Renal cortex interstitium (tissue), 11 donors: ENCODE data around the gene ZIC1. TPM values are rescaled to one million over a fixed set of nuclear protein-coding genes. Genes with fewer than 3 reads are reported as not detected.

Experiments
- DNase-seq, 11 donors: peaks; one replicate each; pipeline ENCODE4 v3.0.0-alpha.2; 2013; ENCODE audit warnings: low read depth in 9 of 11, low spot score in 4 of 11; ENCODE audit errors: extremely low read depth in 1 of 11
- polyA plus RNA-seq, 3 donors: library from polyadenylated mRNA; unstranded; fragments of 120-200 nt; gene quantifications; one replicate each; pipeline ENCODE4 v1.2.1, GENCODE V29; 2013; ENCODE audit not compliant: insufficient read length in 3 of 3

The ZIC1 gene
- polyA plus RNA-seq, 3 donors = 0.50 TPM; not detected in 2

GRCh38 chr3:147377412-147378367 is 31.5 kb upstream of the ZIC1 start:
- no peak for DNase-seq

DNA sequence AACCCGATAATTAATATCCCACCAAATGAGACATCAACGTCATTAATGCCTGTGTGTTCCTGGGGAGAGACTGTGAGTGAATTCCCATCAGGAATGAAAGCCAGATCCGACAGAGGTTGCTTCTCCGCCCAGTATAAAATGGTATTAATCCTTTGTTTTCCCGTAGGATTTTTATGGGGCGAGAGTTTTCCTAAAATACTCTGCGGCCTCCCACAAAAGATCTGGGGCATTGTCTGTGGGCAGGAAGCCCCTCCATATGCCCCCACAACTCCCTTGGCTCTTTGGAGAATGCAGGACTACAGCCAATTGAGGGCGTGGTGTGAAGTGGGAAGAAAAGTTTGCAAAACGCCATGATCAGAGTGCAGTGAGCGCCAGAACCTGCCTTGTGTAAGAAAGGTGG is 29.5 kb upstream of the ZIC1 start:
- DNase-seq = no peak

DNA sequence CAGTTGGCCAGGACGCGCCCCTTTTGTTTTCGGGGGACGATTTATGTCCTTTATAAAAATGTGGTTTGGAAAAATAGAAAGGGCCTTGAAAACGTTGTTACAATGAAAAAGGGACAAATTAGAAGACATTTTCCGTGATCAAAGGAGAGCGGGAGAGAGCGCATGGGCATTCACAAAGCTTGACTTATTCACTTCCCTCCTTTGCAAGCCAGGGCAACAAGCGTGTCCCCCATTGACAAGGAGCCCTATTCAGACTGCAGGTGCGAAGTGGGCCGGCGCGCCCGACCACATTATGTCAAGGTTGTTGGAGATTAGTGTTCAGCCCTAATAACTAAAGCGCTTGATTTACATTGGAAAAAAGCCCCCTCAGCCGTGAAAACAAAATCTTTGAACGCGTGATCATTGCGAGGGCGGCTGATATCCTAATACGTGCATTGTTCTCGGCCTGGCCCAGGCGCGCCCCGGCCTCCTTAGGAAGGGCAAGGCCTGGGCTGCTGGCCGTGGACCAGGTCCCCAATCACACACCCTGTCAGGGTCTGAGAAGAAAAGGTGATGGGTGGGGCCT is 28.7 kb upstream of the ZIC1 start:
- no peak for DNase-seq

DNA sequence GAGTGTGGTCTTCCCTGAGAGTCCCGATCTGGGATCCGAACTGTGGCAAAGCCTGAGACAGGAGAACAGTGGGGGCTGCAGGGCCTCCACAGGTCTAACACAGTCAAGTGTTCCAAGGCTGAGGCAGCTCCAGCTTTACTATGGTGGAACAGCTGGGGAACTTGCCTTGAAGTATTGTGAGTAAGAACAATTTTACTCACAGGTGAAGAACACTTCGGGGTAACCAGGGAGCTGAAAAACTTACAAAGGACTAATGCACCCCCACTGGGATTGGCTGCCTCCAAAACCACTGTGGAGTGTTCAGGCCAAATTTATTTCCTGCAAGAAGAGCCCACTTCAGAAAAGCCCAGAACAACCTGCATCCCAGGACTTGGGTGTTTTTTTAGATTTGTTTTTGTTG is 28.2 kb upstream of the ZIC1 start:
- no peak for DNase-seq

- no peak for DNase-seq
These were observed 27.6 kb upstream of the ZIC1 start for GRCh38 chr3:147381596-147381995.

DNA sequence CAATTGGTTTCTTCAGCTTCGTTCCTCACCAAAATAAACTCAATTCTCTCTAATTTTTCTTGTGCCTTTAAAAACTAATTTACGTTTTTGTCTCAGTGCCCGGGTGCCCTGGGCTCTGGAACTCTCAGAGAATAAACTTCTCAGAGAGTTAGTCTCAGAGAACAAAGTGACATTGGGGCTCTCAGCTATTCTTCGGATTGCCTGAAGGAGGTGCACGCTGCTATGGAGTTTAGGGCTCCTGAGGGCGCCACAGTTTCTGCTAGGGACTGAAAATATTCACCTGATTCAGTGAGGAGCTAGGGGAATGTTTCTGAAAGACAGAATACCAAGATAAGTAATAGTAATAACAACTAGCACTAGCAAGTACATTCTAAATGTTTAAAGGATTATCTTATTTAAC is 25.5 kb upstream of the ZIC1 start:
- no peak for DNase-seq

DNA sequence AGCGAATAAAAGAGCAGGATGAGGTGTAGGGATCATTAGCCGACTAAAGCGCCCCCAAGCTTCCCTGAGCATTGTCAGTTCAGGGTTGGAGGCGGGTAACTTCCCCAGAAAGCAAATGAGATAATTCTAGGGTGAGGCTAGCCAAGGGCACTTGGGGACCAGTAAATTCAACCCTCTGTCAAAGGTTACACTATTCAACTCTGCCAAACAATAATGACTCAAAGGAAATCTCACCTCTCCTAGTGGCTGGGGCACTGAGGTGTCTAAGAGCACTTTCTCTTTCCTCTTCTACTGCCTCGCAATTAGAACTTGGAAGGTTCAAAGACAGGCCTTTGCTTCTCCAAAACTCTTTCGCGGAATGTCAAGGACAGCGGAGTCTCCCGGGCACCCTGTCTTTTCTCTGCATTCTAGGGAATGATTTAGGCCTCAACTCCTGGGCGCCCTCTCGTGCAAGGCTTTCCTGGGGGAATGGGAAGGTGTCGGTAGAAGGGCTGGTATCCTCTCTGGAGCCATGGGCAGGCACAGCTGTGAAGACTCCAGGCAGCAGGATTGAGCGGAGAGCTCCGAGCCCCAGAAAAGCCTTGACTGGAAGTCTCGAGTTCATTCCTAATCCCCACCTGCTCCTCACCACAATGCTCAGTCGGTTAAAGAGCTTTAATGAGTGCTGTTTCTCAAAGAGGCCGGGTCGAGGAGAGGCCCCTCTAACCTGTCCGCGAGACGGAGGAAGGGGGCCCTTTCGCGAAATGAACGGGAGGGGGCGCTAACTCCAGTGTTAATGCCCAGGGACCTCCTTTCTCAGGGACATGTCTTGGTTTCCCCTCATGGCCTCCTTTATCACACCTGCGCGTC is 24.7 kb upstream of the ZIC1 start:
- no peak for DNase-seq

GRCh38 chr3:147385059-147386012 is 23.8 kb upstream of the ZIC1 start:
- no peak for DNase-seq

DNA sequence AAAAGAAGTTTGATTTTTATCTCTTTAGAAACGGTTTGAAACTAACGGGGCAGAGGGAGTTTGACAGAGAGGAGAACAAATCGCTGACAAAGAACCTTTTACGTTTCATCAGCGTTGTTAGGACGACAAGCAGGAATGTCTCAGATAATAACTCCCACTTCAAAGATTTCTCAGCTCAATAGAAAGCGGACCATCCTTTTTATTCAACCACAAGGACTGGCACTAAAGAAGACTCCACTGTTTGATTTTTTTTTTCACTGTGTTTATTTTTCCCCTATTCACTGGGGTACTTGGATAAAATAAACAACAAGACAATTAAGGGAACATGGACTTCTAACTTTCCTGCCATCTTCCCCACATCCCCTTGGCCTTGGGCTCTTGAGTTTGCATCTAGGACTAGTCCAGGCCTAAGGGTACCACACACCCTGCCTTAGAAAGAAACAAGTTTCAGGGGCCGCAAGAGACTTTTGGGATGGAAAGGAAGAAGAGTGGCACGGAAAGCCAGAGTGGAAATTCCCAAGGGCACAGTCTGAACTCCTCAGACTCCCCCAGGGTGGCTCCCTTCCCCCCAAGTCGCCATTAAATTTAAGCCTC is 21.8 kb upstream of the ZIC1 start:
- DNase-seq = no peak

GRCh38 chr3:147387885-147388699 is 21.1 kb upstream of the ZIC1 start:
- no peak for DNase-seq

DNA sequence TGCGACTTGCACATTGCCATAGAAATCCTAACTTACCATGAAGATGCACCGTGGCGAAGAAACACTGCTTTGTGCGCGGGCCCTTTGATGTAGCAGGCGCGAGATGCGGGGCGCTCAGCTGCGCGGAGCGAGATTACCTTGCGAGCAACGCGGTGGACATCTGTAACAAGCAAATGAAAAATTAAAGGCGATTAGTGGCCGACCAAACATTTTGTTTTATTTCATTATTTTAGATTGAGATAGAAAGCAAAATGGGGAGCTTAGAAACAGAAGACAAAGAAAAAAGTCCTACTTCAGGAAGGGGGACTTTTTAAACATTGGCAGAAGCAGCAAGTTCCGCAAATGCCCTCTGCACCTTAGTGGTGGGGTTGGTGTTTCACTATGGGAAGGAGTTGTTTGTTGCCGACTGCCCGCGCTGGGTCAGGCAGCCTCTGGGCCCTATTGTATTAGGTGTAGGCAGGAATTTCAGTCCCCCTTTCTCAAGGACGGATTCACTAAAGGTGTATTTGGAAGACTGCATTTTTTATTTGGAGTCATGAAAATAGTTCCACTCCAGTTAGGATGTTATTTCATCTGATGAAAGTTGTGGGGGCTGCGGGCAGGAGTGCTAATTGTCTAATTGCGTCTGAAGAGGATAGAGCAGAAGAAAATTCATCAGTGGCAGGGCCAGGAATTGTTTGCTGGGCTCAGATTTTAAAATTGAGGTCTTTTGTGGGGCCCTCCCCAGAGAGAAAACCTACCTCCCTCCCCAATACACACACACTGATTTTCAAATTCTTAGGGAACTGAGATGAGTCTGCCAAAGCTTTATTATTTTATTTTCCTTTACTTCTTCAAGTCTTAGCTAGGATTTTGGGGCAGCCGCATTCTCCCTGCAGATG is 20.2 kb upstream of the ZIC1 start:
- no peak for DNase-seq

- DNase-seq = no peak
These were observed 19.4 kb upstream of the ZIC1 start for GRCh38 chr3:147389717-147390116.

GRCh38 chr3:147390589-147391569 is 18.3 kb upstream of the ZIC1 start:
- DNase-seq = no peak

DNA sequence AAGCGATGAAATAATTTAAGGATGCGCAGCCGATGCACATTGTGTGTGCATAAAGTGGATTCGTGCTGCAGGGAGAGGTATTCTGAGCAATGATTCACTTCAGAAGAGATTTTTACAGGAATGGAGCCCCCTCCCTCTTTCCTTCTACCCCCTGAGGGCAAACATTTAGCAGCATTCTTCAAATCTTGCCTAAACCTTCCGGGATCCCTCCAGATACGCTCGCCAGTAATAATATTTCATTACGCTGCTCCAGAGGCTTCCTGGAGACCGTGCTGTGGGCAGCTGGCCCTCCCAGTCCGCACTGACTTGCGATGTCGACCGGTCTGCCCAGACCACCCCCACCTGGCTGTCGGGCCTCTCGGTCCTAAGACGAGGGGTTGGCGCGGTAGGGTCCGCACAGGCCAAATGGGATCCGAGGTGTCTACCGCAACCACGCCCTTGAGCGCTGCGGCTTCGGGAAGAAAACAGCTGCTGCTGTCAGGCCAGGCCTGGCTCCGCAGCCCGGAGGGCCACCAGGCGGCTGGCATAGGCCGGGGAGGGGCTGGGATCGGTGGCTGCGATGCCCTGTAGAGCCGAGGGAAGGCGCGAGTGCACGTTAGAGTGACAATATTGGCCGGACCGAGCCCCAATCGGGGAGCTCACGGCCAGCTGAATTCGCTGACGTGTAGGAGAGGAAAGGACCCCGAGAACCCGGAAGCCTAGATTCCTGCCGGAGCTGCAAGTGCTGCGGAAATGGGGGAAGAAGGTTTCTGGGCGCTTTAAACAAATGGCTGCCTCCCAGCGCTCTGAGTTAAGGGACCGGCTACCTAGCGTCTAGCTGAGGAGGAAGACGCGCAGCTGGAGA is 17.2 kb upstream of the ZIC1 start:
- DNase-seq = no peak

DNA sequence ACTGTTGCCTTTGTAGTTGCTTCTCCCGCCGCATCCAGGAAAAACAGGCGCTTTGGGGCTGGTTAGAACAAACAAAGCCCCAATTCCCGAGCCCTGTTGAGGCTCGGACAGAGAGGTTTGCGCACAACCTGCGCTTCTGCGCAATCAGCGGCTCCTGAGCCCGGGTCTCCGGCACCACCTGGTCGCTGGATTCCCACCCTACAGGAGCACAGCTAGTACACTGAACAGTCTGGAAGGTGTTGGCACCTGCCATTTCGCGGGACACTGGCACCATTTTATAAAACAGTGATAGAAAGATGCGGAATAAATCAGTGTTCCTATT is 16.6 kb upstream of the ZIC1 start:
- DNase-seq = no peak
